K562 (cell line): ENCODE data around the gene CAPN13. TPM values are rescaled to one million over a fixed set of nuclear protein-coding genes. Genes with fewer than 3 reads are reported as not detected.

Source experiments
- ATAC-seq: fragments of 200-7000 bp; cut with Tn5 transposase; 3 replicates; pipeline ENCODE4 v1.9.1; 2020; ENCODE audit warnings: moderate library complexity
- BruUV-seq: library from RNA; stranded (reverse); fragments of 400-500 nt; replicated peaks from 2 replicates; lab custom pipeline; 2021; lab: Mats Ljungman, UMichigan
- CTCF ChIA-PET: fragments of 300-600 bp; formaldehyde crosslinking; extraction: SDS; loops from one replicate; lab custom pipeline; 2021; ENCODE audit warnings: low intra/inter-chr PET ratio; lab: Yijun Ruan, JAX
- POLR2A ChIA-PET: fragments of 300-600, 350-650 bp; sonication (Branson Sonifier 250); formaldehyde crosslinking; extraction: SDS; loops from one replicate; lab custom pipeline; 2021; ENCODE audit warnings: antibody characterized with exemption, inconsistent platforms; lab: Yijun Ruan, JAX
- DNase-seq, 4 experiments: peaks; one replicate each; pipeline versions ENCODE4 v3.0.0 to v3.0.0-alpha.2; 2011 to 2018; ENCODE audit warnings: low spot score in 3 of 4, mixed read lengths in 3 of 4; ENCODE audit errors: extremely low read depth in 1 of 4
- FAIRE-seq: peaks from 2 replicates; lab custom pipeline; 2011; peaks lifted over from hg19 to GRCh38; lab: Jason Lieb, UNC
- H2AFZ ChIP-seq: 2 replicates; pipeline ENCODE4 v1.6.0; 2011; ENCODE audit warnings: low read depth, low read length, control low read depth, inconsistent platforms
- H3K27ac ChIP-seq: fragments of 200-600 bp; 3 replicates; pipeline ENCODE4 v1.8.0; 2011; ENCODE audit warnings: low read depth, mild to moderate bottlenecking, control low read depth, inconsistent platforms, low read length, moderate library complexity, mixed read lengths; ENCODE audit errors: extremely low read depth
- H3K27me3 ChIP-seq, 2 experiments: fragments of 300-600 bp in 1 of 2; 2 replicates in 1 of 2; 3 replicates in 1 of 2; pipeline versions ENCODE4 v1.6.0 to v1.8.0; 2011; ENCODE audit warnings: inconsistent platforms in 2 of 2, low read length in 2 of 2, mild to moderate bottlenecking in 1 of 2, mixed read lengths in 1 of 2, moderate library complexity in 1 of 2; ENCODE audit not compliant: control insufficient read depth in 2 of 2, insufficient read depth in 2 of 2
- H3K36me3 ChIP-seq: fragments of 300-600 bp; 3 replicates; pipeline ENCODE4 v1.8.0; 2011; ENCODE audit warnings: mild to moderate bottlenecking, low read length, inconsistent platforms; ENCODE audit not compliant: control insufficient read depth, insufficient read depth
- H3K4me1 ChIP-seq, 2 experiments: fragments of 200-600 bp in 1 of 2; replicated peaks in 1 of 2; 2 replicates in 1 of 2; 3 replicates in 1 of 2; pipeline versions ENCODE4 v1.5.1 to v1.8.0; 2011; ENCODE audit warnings: inconsistent platforms in 2 of 2, low read length in 2 of 2, mild to moderate bottlenecking in 1 of 2, mixed read lengths in 1 of 2, moderate library complexity in 1 of 2; ENCODE audit not compliant: control insufficient read depth in 2 of 2, insufficient read depth in 2 of 2
- H3K4me2 ChIP-seq: 2 replicates; pipeline ENCODE4 v1.6.1; 2011; ENCODE audit warnings: low read length, control low read depth, inconsistent platforms, mixed read lengths; ENCODE audit not compliant: insufficient read depth
- H3K4me3 ChIP-seq: fragments of 200-600 bp; sonication (generic), shearing (Covaris generic); 2 replicates; pipeline ENCODE4 v1.5.1; 2016; ENCODE audit warnings: control low read depth, inconsistent platforms
- H3K79me2 ChIP-seq: fragments of 200-600 bp; 3 replicates; pipeline ENCODE4 v1.8.0; 2011; ENCODE audit warnings: low read length, inconsistent platforms; ENCODE audit not compliant: control insufficient read depth, insufficient read depth
- H3K9ac ChIP-seq, 2 experiments: 2 replicates each; pipeline versions ENCODE4 v1.6.0 to v1.6.1; 2011; ENCODE audit warnings: low read depth in 2 of 2, low read length in 2 of 2, control low read depth in 1 of 2, inconsistent platforms in 1 of 2, mild to moderate bottlenecking in 1 of 2, mixed read lengths in 1 of 2; ENCODE audit not compliant: insufficient read depth in 1 of 2
- H3K9me1 ChIP-seq: one replicate; pipeline ENCODE4 v1.6.0; 2011; ENCODE audit warnings: inconsistent platforms, mild to moderate bottlenecking, low read length, moderate library complexity; ENCODE audit not compliant: control insufficient read depth, insufficient read depth
- H3K9me3 ChIP-seq: replicated peaks from 2 replicates; pipeline ENCODE4 v1.5.1; 2011; ENCODE audit warnings: low read depth, low read length, inconsistent platforms; ENCODE audit not compliant: control insufficient read depth, insufficient read depth
- H4K20me1 ChIP-seq: replicated peaks from 2 replicates; pipeline ENCODE4 v1.6.1; 2011; ENCODE audit warnings: low read length, inconsistent platforms, mixed read lengths; ENCODE audit not compliant: control insufficient read depth, insufficient read depth
- SNIP1 ChIP-seq: fragments of 450-650 bp; IDR thresholded peaks from 2 replicates; pipeline ENCODE4 v1.7.1; 2017; ENCODE audit warnings: low read depth, mild to moderate bottlenecking
- TAL1 ChIP-seq: fragments of 450-650 bp; IDR thresholded peaks from 2 replicates; pipeline ENCODE4 v1.6.1; 2016; ENCODE audit warnings: mild to moderate bottlenecking
- TOE1 ChIP-seq, 2 experiments: fragments of 450-650 bp in 1 of 2; sonication (generic) in 1 of 2; formaldehyde crosslinking in 1 of 2; IDR thresholded peaks; 2 replicates each; pipeline versions ENCODE4 v1.7.1 to v1.8.0; 2016 to 2022; ENCODE audit warnings: borderline replicate concordance in 2 of 2, mild to moderate bottlenecking in 2 of 2, antibody characterized with exemption in 1 of 2, inconsistent platforms in 1 of 2, low read depth in 1 of 2, missing genetic modification reagents in 1 of 2, moderate library complexity in 1 of 2
- ZNF445 ChIP-seq: fragments of 250-450 bp; sonication (Bioruptor Pico); IDR thresholded peaks from 2 replicates; pipeline ENCODE4 v1.4.0; 2020; ENCODE audit warnings: low read depth, mild to moderate bottlenecking, moderate library complexity
- ZNF699 ChIP-seq: fragments of 250-450 bp; sonication (Bioruptor Pico); IDR thresholded peaks from 2 replicates; pipeline ENCODE4 v1.8.0; 2021; ENCODE audit warnings: mild to moderate bottlenecking, moderate library complexity; ENCODE audit not compliant: insufficient replicate concordance
- WGBS: fragments of 100-300 bp; shearing (Covaris generic); methylation state at CpG from one replicate; pipeline ENCODE4 v1.1.6; 2016; ENCODE audit warnings: low coverage, mixed read lengths; ENCODE audit not compliant: insufficient coverage; ENCODE audit errors: missing lambda C conversion rate; 5-methylcytosine and 5-hydroxymethylcytosine counted together
- in situ Hi-C: fragments of 300-500 bp; cut with MboI; formaldehyde crosslinking; loops from 4 replicates; pipeline ENCODE4 v1.15.0; 2018; ENCODE audit warnings: inconsistent platforms, mixed read lengths
- intact Hi-C: fragments of 100-400 bp; cut with micrococcal nuclease; formaldehyde crosslinking; loops from 2 replicates; pipeline ENCODE4 v1.14.2; 2022
- polyA plus RNA-seq, 8 experiments: library from polyadenylated mRNA; depleted of rRNA in 4 of 8; stranded (reverse) in 5 of 8; unstranded in 3 of 8; fragments of >200 nt; fragmentation: Nextera tagmentation in 2 of 8; fragmentation: Illumina TruSeq in 1 of 8; extraction: Ambion mirVana in 2 of 8; extraction: Trizol in 1 of 8; gene quantifications; 2 replicates each; pipeline versions ENCODE4 v1.2.1 to v1.2.3, GENCODE V29; 2011 to 2014; ENCODE audit warnings: inconsistent platforms in 1 of 8, missing spikeins in 1 of 8
- total RNA-seq, 7 experiments: library from RNA; depleted of rRNA in 6 of 7; stranded (reverse); fragments of >200 nt in 6 of 7; fragmentation: Illumina TruSeq in 2 of 7; extraction: Trizol in 2 of 7; gene quantifications; 2 replicates each; pipeline versions ENCODE4 v1.2.1 to v1.2.3, GENCODE V29; 2011 to 2021; ENCODE audit warnings: low replicate concordance in 1 of 7
- TF ChIP-seq, protein P1 (sequence below): fragments of 250-450 bp; sonication (Bioruptor Pico); IDR thresholded peaks from 2 replicates; pipeline ENCODE4 v1.4.0; 2020

The CAPN13 gene
- total and polyA plus RNA-seq, 9 of the 15 experiments (the other 6 are each of a cell fraction or from before 2014, with no cell fraction given) = not detected

DNA sequence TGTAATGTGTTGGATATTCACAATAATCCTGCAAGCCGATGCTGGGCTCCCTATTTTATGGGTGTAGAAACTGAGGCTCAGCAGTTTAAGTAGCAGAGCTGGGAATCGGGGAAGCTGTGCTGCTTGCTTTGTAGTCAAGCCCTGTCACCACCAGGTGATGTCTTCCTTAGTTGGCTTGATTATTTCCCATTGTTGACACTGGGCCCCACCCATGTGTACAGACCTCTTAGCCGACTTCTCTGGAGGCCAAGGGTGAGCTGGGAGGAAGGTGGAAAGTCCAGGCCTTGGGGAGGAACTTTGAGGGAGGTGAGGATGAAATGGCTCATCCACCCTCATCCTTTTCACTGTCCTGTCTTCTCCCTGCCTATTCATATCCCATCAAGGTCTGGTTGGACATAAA, 60.0 kb downstream of the CAPN13 start:
- no peak for DNase-seq
- H3K9me3 ChIP-seq = no peaks in the 10 kb centered on the region
- 0% methylated on average over 3 of the region's 3 CpGs for WGBS
- no peaks in the 10 kb centered on the region for H4K20me1 ChIP-seq
- FAIRE-seq = no peak
- TF ChIP-seq ZNF699 (CRISPR knock-in tag) (no peak), TAL1 (no peak), ZNF445 (no peak), SNIP1 (no peak), TOE1 (IDR thresholded peaks at IDR 0.05; ENCODE audit: borderline replicate concordance) (no peak), TOE1 (CRISPR knock-in tag; IDR thresholded peaks at IDR 0.05; ENCODE audit: borderline replicate concordance, low read depth) (no peak)
- TF ChIP-seq, protein P1, sequence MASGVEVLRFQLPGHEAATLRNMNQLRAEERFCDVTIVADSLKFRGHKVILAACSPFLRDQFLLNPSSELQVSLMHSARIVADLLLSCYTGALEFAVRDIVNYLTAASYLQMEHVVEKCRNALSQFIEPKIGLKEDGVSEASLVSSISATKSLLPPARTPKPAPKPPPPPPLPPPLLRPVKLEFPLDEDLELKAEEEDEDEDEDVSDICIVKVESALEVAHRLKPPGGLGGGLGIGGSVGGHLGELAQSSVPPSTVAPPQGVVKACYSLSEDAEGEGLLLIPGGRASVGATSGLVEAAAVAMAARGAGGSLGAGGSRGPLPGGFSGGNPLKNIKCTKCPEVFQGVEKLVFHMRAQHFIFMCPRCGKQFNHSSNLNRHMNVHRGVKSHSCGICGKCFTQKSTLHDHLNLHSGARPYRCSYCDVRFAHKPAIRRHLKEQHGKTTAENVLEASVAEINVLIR (CRISPR knock-in tag) = no peak
- no peak overlapping the region for H3K4me2 ChIP-seq
- ChIA-PET CTCF (no interaction called here), POLR2A (interaction anchor here (0.7 kb wide), 1 partner anchor 334 kb away, joined by 3 read pairs; no protein-coding TSS in a partner anchor)
- in situ Hi-C loops = no loop called here
- H3K9ac ChIP-seq = no peak overlapping the region
- intact Hi-C loops = no loop called here
- no peaks in the 10 kb centered on the region for H3K9me1 ChIP-seq
- ATAC-seq = no peak
- peaks cover 6 to 49% of the 10 kb centered on the region in 2 experiments; a peak in 2 of 5 replicates for H3K27me3 ChIP-seq
- no TSS peak for BruUV-seq
- H3K4me1 ChIP-seq = no peaks in the 10 kb centered on the region
- no peaks in the 10 kb centered on the region for H3K36me3 ChIP-seq
- H3K79me2 ChIP-seq = no peaks in the 10 kb centered on the region
- no peak overlapping the region for H3K4me3 ChIP-seq
- H2AFZ ChIP-seq = no peak overlapping the region
- H3K27ac ChIP-seq = no peak overlapping the region
